GM19397 (cell line): ENCODE results near the gene HIP1.
"Not testable (repeated sequence)": the region's sequence is repeated elsewhere in the genome, so short reads cannot be mapped to it uniquely, and the experiment has no call there.

ENCODE experiments used
- ATAC-seq: cut with Tn5 transposase; IDR thresholded peaks from one replicate; pipeline ENCODE4 v1.9.1; 2021; ENCODE audit warnings: mild to moderate bottlenecking, moderate library complexity; ENCODE audit not compliant: unreplicated experiment

HIP1 gene

DNA sequence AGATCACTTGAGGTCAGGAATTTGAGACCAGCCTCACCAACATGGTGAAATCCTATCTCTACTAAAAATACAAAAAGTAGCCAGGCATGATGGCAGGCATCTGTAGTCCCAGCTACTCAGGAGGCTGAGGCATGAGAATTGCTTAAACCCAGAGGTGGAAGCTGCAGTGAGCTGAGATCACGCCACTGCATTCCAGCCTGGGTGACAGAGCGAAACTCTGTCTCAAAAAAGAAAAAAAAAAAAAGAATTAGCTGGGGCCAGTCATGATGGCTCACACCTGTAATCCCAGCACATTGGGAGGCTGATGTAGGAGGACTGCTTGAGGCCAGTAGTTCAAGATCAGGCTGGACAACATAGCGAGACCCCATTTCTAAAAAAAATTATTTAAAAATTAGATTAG lies 21.0 kb downstream of the HIP1 start:
- ATAC-seq = not testable (repeated sequence)

- ATAC-seq = no peak
Observed at GRCh38 chr7:75716992-75717626, 21.6 kb downstream of the HIP1 start.

DNA sequence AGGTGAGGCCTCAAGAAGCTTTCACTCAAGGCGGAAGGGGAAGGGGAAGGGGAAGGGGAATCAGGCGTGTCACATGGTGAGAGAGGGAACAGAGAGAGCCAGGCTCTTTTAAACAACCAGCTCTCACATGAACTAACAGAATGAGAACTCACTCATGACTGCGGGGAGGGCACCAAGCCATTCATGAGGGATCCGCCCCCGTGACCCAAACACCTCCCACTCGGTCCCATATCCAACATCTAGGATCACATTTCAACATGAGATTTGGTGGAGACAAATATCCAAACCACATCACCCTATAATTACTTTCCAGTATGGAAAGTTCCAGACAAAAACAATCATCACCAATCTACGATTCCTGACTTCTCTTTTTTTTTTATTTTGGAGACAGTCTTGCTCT lies 22.9 kb downstream of the HIP1 start:
- ATAC-seq = no peak

DNA sequence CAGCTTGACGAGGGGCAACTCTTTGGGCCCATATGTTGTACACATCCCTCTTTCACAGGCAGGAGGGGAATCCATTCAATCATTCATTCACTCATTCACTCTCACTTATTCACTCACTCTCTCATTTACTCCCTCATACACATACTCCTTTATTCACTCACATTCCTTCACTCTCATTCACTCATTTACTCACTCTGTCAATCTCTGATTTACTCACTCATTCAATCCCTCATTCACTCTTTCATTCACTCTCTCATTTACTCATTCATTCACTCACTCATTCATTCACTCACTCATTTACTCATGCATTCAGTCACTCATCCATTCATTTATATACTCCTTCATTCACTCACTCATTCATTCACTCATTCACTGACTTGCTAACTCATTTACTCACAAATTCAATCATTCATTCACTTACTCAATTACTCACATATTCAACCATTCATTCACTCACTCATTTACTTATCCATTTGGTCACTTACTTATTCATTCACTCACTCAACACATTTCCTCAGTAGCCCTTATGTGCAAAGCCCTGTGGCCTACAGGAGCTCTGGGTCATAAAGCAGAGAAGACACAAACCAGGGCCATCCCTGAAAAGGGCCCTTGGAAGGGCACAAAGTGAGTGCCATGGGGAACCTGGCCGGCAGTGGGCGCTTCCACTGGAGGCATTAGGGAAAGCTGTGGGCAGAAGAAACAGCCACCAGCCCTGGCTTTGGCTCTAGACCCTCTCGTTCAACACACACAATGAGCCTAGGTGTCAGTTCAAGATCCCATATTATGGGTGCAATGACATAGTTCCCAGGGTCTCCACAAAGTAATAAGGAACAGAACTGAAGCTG lies 26.0 kb downstream of the HIP1 start:
- no peak for ATAC-seq

DNA sequence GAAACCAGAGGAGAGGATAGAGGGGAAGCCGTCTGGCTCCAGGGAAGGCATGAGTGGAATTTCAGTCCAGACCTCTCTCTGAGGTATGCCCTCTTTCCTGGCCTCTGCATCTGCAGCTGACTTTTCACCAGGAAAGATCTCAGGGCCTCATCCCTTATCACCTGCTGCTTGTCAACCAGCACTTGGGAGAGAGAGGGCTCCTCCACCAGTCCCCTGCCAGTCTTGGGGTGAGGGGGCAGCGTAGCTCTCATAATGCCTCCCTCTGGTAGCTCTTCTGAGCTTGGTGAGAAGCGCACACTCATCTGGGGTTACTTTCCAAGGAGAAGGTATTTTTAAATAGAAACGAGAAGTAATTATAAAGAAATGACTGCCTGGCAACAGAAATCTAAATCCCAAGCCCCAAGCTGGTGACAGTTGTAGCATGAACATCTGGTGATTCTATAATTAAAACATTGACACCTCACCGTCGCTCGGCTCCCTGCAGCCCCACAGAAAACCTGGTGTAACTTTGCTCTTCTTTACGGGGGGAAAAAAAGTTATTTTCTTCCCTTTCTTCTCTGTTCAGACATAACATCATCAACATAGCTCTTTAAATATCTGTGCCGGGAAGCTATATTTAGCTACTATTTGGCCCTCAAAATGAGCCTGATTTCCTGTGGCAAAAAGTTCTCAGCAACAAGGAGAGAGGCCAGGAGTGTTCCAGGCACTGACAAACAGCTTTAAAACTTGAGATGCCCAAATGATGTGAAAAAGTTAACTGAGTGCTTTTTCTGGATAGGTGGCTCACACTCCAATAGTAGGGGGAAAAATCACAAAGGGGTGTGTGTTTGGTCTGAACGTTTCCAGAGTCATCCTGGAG lies 26.9 kb downstream of the HIP1 start:
- no peak for ATAC-seq

DNA sequence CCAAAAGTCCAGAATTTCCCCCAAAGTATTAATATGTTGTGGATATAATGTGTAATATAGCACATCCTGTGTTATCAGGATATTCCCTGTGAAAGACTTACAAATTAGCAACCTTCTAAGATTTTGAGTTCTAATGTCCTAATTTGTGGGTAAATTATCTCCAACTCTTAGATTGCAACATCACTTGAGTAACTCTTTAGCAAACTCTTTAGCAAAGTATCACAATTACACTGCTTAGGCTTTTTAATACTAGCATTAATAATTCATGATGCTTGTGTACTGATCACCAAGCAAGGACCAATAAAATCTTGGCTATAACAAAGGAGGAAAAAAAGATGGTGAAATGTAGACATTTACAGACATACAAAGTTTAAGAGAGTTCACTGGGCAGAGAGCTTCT lies 27.7 kb downstream of the HIP1 start:
- ATAC-seq = no peak

DNA sequence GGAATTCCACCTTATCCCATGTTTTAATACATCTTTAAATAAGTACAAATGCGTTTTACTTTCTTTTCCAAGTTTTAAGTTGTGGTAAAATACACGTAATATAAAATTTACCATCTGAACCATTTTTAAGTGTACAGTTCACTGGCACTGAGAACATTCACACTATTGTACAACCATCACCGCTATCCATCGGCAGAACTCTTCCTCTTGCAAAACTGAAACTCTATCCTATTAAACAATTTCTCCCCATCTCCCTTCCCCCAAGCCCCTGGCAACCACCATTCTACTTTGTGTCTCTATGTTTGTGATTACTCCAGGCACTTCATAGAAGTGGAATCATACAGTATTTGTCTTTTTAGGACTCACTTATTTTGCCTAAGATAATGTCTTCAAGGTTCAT lies 33.8 kb downstream of the HIP1 start:
- ATAC-seq = no peak

DNA sequence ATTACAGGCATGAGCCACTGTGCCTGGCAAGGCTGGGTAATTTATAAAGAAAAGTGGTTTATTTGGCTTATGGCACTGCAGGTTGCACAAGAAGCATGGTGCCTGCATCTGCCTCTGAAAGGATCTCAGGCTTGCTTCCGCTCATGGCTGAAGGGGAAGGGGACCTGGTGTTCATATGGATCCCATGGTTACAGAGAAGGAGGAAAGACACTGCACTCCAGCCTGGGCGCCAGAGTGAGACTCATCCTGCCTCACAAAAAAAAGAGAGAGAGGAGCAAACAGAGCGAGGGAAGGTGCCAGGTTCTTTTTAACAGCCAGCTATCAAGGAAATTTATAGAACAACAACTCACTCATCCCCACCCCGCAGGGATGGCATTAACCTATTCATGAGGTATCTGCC lies 36.2 kb downstream of the HIP1 start:
- no peak for ATAC-seq

DNA sequence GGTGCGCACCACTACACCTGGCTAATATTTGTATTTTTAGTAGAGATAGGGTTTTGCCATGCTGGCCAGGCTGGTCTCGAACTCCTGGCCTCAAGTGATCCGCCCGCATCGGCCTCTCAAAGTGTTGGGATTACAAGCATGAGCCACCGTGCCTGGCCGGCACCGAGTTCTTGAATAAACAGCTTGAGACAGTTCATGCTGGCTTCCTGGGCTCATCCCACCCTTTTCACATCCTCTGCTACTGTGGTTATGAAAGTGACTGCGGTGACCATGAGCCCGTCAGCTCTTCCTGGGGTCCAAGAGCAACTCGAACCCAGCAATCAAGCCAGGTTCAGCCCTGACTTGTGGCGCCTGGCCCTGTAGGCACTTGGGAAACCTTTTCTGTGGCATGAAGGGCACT lies 38.7 kb downstream of the HIP1 start:
- ATAC-seq = no peak

DNA sequence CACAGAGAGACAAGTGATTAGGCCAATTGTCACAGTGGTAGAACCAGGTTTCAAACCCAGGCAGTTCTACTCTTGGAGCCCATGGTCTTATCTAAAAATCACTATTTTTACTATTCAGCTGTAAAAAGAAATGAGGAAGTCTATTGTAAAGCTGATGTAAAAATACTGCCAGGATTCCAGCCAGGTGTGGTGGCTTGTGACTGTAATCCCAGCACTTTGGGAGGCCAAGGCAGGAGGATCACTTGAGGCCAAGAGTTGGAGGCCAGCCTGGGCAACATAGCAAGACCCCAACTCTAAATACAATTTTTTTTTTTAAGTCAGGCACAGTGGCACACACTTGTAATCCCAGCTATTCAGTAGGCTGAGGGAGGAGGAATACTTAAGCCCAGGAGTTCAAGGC lies 40.4 kb downstream of the HIP1 start:
- ATAC-seq = no peak

GRCh38 chr7:75696263-75697037 lies 42.3 kb downstream of the HIP1 start:
- ATAC-seq = no peak

GRCh38 chr7:75694638-75695399 lies 43.9 kb downstream of the HIP1 start:
- ATAC-seq = no peak

DNA sequence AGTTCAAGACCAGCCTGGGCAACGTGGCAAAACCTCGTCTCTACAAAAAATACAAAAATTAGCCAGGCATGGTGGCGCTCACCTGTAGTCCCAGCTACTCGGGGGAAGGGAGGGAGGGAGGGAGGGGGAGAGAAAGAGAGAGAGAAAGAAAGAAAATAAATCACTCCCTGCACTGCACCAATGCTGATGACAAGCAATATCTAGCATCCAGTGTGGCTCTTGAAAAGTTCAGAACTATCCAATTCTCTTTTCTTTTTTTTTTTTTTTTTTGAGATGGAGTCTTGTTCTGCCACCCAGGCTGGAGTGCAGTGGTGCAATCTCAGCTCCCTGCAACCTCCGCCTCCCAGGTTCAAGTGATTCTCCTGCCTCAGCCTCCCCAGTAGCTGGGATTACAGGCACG lies 45.1 kb downstream of the HIP1 start:
- ATAC-seq = not testable (repeated sequence)

DNA sequence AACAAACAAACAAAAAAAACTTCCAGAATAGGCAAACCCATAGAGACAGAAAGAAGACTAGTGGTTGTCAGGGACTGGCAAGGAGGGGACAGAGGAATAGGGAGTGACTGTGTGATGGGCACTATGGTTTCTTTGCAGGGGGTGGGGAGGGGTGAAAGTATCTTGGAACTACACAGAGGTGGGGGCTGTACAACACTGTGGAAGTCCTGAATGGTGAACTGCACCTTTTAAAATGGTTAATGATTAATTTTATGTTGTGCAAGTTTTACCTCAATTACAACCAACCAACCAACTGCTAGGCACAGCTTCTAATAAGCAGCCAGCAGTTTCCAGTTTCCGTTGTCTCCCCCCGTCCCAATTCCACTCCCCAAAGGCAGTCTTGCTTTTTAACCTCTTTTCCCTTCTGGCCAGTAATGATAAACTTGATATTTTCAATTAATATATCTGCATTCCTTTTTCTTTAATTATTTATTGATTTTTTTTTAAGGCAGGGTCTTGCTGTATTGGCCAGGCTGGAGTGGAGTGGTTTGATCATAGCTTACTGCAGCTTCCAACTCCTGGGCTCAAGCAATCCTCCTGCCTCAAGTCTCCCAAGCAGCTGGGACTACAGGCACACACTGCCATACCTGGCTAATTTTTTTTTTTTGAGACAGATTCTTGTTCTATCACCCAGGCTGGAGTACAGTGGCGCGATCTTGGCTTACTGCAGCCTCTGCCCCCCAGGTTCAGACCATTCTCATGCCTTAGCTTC lies 46.8 kb downstream of the HIP1 start:
- no peak for ATAC-seq

- no peak for ATAC-seq
Observed at GRCh38 chr7:75690121-75690523, 48.6 kb downstream of the HIP1 start.

DNA sequence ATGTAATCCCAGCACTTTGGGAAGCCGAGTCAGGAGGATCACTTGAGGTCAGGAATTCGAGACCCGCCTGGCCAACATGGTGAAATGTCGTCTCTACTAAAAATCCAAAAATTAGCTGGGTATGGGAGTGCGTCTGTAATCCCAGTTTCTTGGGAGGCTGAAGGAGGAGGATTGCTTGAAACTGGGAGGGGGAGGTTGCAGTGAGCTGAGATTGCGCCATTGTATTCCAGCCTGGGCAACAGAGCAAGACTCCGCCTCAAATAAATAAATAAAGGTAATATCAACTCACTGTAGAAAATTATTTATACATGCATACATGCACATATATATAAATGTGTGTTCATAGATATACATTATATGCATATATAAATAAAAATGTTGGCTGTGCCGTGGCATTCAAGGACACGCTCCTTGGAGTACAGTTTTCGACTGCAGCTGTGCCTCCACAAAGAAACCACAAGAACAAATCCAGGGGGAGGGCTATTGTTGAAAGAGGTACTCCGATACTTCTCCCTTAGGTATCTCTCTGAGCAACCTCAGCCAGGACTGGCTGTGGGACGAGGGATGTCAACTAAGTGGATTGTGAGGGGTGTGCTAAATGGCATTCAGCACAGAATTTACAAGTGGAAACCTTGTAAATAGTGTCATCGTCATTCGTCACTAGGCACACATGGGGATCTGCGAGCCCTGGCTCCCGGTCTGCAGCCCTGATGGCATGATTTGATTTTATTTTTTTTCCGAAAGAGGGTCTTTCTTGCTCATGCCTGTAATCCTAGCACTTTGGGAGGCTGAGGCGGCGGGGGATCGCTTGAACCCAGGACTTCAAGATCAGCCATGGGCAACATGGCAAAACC lies 49.3 kb downstream of the HIP1 start:
- no peak for ATAC-seq

GRCh38 chr7:75688200-75689136 lies 50.3 kb downstream of the HIP1 start:
- no peak for ATAC-seq
